Measurements from ENCODE around the gene KCNJ11.

Gene KCNJ11

GRCh38 chr11:17388609-17389210 is at the start of gene KCNJ11:
Gene KCNJ11 (minus strand): TSS chr11:17388659. CDS start chr11:17388091, 568 bp downstream.
- no peak for DNase-seq

- no peak for DNase-seq
Measured at GRCh38 chr11:17437366-17437765, 48.9 kb upstream of the KCNJ11 start.

GRCh38 chr11:17434108-17434507 is 45.6 kb upstream of the KCNJ11 start:
- no peak for DNase-seq

- DNase-seq, result no peak
Measured at GRCh38 chr11:17432002-17432401, 43.5 kb upstream of the KCNJ11 start.

- no peak for DNase-seq
Measured at GRCh38 chr11:17431139-17431538, 42.7 kb upstream of the KCNJ11 start.

GRCh38 chr11:17430616-17431015 is 42.2 kb upstream of the KCNJ11 start:
- DNase-seq, result no peak

- DNase-seq, result no peak
Measured at GRCh38 chr11:17428925-17429324, 40.5 kb upstream of the KCNJ11 start.

GRCh38 chr11:17428261-17428660 is 39.8 kb upstream of the KCNJ11 start:
- DNase-seq, result no peak

GRCh38 chr11:17426233-17426632 is 37.8 kb upstream of the KCNJ11 start:
- peak; percentile 35 for DNase-seq

- DNase-seq, result no peak
Measured at GRCh38 chr11:17423533-17424310, 35.3 kb upstream of the KCNJ11 start.

- DNase-seq, result no peak
Measured at GRCh38 chr11:17421781-17422180, 33.3 kb upstream of the KCNJ11 start.

GRCh38 chr11:17418444-17419081 is 30.1 kb upstream of the KCNJ11 start:
- no peak for DNase-seq

GRCh38 chr11:17416492-17416891 is 28.0 kb upstream of the KCNJ11 start:
- DNase-seq, result no peak

GRCh38 chr11:17415523-17416104 is 27.2 kb upstream of the KCNJ11 start:
- DNase-seq, result no peak

- DNase-seq, result no peak
Measured at GRCh38 chr11:17414992-17415391, 26.5 kb upstream of the KCNJ11 start.

GRCh38 chr11:17414317-17414737 is 25.9 kb upstream of the KCNJ11 start:
- no peak for DNase-seq

GRCh38 chr11:17413414-17414316 is 25.2 kb upstream of the KCNJ11 start:
- DNase-seq, result no peak

- DNase-seq, result no peak
Measured at GRCh38 chr11:17412488-17413180, 24.2 kb upstream of the KCNJ11 start.

- DNase-seq, result no peak
Measured at GRCh38 chr11:17411418-17411817, 23.0 kb upstream of the KCNJ11 start.

GRCh38 chr11:17410606-17411379 is 22.3 kb upstream of the KCNJ11 start:
- DNase-seq, result no peak

GRCh38 chr11:17408641-17409040 is 20.2 kb upstream of the KCNJ11 start:
- DNase-seq, result no peak
